Esophagus muscularis mucosa (tissue), 4 donors: Measurements from ENCODE around the gene USP49.

Source experiments
- CTCF ChIP-seq, 3 experiments: fragments of 200-600 bp in 2 of 3; fragments of 450-650 bp in 1 of 3; sonication (generic) in 2 of 3; IDR thresholded peaks; one replicate each; pipeline ENCODE4 v1.5.1; 2017 to 2019; ENCODE audit warnings: antibody characterized with exemption in 3 of 3, mild to moderate bottlenecking in 2 of 3, moderate library complexity in 1 of 3
- EP300 ChIP-seq: sonication (generic); formaldehyde crosslinking; IDR thresholded peaks from one replicate; pipeline ENCODE4 v1.6.1; 2017; ENCODE audit warnings: antibody characterized with exemption
- POLR2A ChIP-seq: fragments of 450-650 bp; IDR thresholded peaks from one replicate; pipeline ENCODE4 v1.6.1; 2017; ENCODE audit warnings: antibody characterized with exemption, moderate library complexity, mild to moderate bottlenecking, low read depth

DNA sequence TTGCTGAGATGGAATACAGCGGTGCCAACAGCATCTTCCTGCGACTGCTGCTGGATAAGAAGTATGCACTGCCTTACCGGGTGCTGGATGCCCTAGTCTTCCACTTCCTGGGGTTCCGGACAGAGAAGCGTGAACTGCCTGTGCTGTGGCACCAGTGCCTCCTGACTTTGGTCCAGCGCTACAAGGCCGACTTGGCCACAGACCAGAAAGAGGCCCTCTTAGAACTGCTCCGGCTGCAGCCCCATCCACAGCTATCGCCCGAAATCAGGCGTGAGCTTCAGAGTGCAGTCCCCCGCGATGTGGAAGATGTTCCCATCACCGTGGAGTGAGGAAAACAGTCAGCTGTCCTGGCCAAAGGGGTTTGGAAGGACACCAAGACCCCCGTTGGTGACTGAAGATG is 37.2 kb upstream of the USP49 start:
- TF ChIP-seq CTCF (IDR thresholded peaks at IDR 0.05) (no peak), EP300 (no peak), POLR2A (no peak)
